IMR-90 (cell line): ENCODE results near the gene PIAS2. TPM values are rescaled to one million over a fixed set of nuclear protein-coding genes. Genes with fewer than 3 reads are reported as not detected.

Experiments
- ATAC-seq: fragments of 200-7000 bp; cut with Tn5 transposase; 2 replicates; pipeline ENCODE4 v1.9.1; 2020; ENCODE audit warnings: low read depth, mild to moderate bottlenecking, moderate library complexity
- BruUV-seq: library from RNA; stranded (reverse); fragments of 400-500 nt; replicated peaks from 2 replicates; lab custom pipeline; 2021; lab: Mats Ljungman, UMichigan
- CTCF ChIA-PET: fragments of 300-600 bp; formaldehyde crosslinking; extraction: SDS; loops from one replicate; lab custom pipeline; 2021; ENCODE audit warnings: antibody characterized with exemption; lab: Yijun Ruan, JAX
- POLR2A ChIA-PET: fragments of 300-600 bp; sonication (Branson Sonifier 250); formaldehyde crosslinking; loops from one replicate; lab custom pipeline; 2022; ENCODE audit warnings: antibody characterized with exemption; ENCODE audit not compliant: unreplicated experiment; lab: Charles Lee
- DNase-seq: peaks from one replicate; pipeline ENCODE4 v3.0.0; 2013
- H2AFZ ChIP-seq: replicated peaks from 2 replicates; pipeline ENCODE3; 2013; ENCODE audit warnings: low read length, mild to moderate bottlenecking; ENCODE audit not compliant: poor library complexity
- H2AK5ac ChIP-seq: 2 replicates; pipeline ENCODE4 v1.6.1; 2013; ENCODE audit warnings: low read depth, low read length, inconsistent platforms
- H2AK9ac ChIP-seq: replicated peaks from 2 replicates; pipeline ENCODE3; 2013; ENCODE audit warnings: mild to moderate bottlenecking, low read depth, low read length, moderate library complexity; ENCODE audit not compliant: poor library complexity
- H2BK120ac ChIP-seq: 2 replicates; pipeline ENCODE4 v1.6.1; 2013; ENCODE audit warnings: low read depth, low read length, inconsistent platforms
- H2BK15ac ChIP-seq: 3 replicates; pipeline ENCODE4 v1.6.1; 2013; ENCODE audit warnings: low read depth, low read length, inconsistent platforms
- H2BK20ac ChIP-seq: 2 replicates; pipeline ENCODE4 v1.6.1; 2013; ENCODE audit warnings: low read depth, mild to moderate bottlenecking, inconsistent platforms, low read length, moderate library complexity
- H2BK5ac ChIP-seq: 2 replicates; pipeline ENCODE4 v1.6.1; 2013; ENCODE audit warnings: mild to moderate bottlenecking, low read depth, low read length, inconsistent platforms; ENCODE audit not compliant: poor library complexity, severe bottlenecking
- H3K14ac ChIP-seq: replicated peaks from 2 replicates; pipeline ENCODE4 v1.6.1; 2013; ENCODE audit warnings: low read depth, low read length, inconsistent platforms
- H3K18ac ChIP-seq: 2 replicates; pipeline ENCODE4 v1.6.1; 2013; ENCODE audit warnings: low read depth, low read length, control low read depth
- H3K23ac ChIP-seq: 2 replicates; pipeline ENCODE4 v1.6.1; 2013; ENCODE audit warnings: low read depth, low read length, inconsistent platforms
- H3K27ac ChIP-seq: 2 replicates; pipeline ENCODE4 v1.5.1; 2013; ENCODE audit warnings: mild to moderate bottlenecking, control low read depth, low read length; ENCODE audit not compliant: insufficient read depth
- H3K27me3 ChIP-seq: 2 replicates; pipeline ENCODE4 v1.6.1; 2013; ENCODE audit warnings: low read length; ENCODE audit not compliant: control insufficient read depth, insufficient read depth
- H3K36me3 ChIP-seq: 2 replicates; pipeline ENCODE4 v1.6.1; 2013; ENCODE audit warnings: low read length, mixed read lengths; ENCODE audit not compliant: control insufficient read depth, insufficient read depth
- H3K4ac ChIP-seq: 2 replicates; pipeline ENCODE4 v1.6.1; 2013; ENCODE audit warnings: low read depth, low read length, inconsistent platforms
- H3K4me1 ChIP-seq: 2 replicates; pipeline ENCODE4 v1.6.1; 2013; ENCODE audit warnings: low read length, mixed read lengths; ENCODE audit not compliant: control insufficient read depth, insufficient read depth
- H3K4me2 ChIP-seq: 2 replicates; pipeline ENCODE4 v1.6.1; 2013; ENCODE audit warnings: low read depth, mild to moderate bottlenecking, control low read depth, low read length, moderate library complexity
- H3K4me3 ChIP-seq: 2 replicates; pipeline ENCODE4 v1.5.1; 2013; ENCODE audit warnings: low read depth, mild to moderate bottlenecking, control low read depth, low read length, moderate library complexity; ENCODE audit not compliant: insufficient read depth
- H3K56ac ChIP-seq: 2 replicates; pipeline ENCODE4 v1.6.1; 2013; ENCODE audit warnings: low read length, inconsistent platforms; ENCODE audit not compliant: insufficient read depth; ENCODE audit errors: extremely low read depth
- H3K79me1 ChIP-seq, 2 experiments: 2 replicates each; pipeline ENCODE4 v1.6.1; 2013; ENCODE audit warnings: low read length in 2 of 2, inconsistent platforms in 1 of 2, low read depth in 1 of 2
- H3K9ac ChIP-seq: 2 replicates; pipeline ENCODE4 v1.6.1; 2013; ENCODE audit warnings: low read depth, low read length, control low read depth
- H3K9me1 ChIP-seq: 2 replicates; pipeline ENCODE4 v1.6.1; 2013; ENCODE audit warnings: low read length, inconsistent platforms; ENCODE audit not compliant: insufficient read depth
- H3K9me3 ChIP-seq: 2 replicates; pipeline ENCODE4 v1.6.1; 2013; ENCODE audit warnings: low read length; ENCODE audit not compliant: control insufficient read depth, insufficient read depth
- H4K20me1 ChIP-seq: 2 replicates; pipeline ENCODE4 v1.6.1; 2013; ENCODE audit warnings: low read length, inconsistent platforms; ENCODE audit not compliant: insufficient read depth
- H4K5ac ChIP-seq: 2 replicates; pipeline ENCODE4 v1.6.1; 2013; ENCODE audit warnings: mild to moderate bottlenecking, low read depth, low read length, control low read depth
- H4K8ac ChIP-seq, 2 experiments: 2 replicates each; pipeline ENCODE4 v1.6.1; 2013; ENCODE audit warnings: low read depth in 2 of 2, low read length in 2 of 2, control low read depth in 1 of 2, inconsistent platforms in 1 of 2
- H4K91ac ChIP-seq: 2 replicates; pipeline ENCODE4 v1.6.1; 2013; ENCODE audit warnings: low read depth, low read length, inconsistent platforms; ENCODE audit not compliant: insufficient read depth
- BHLHE40 ChIP-seq: fragments of 150-350 bp; IDR thresholded peaks from 2 replicates; pipeline ENCODE4 v1.6.1; 2016; ENCODE audit warnings: mild to moderate bottlenecking, low read depth, low read length
- CHD1 ChIP-seq: IDR thresholded peaks from 2 replicates; pipeline ENCODE4 v1.6.1; 2012; ENCODE audit warnings: low read depth, low read length, improper control_type of control experiment
- FOS ChIP-seq: fragments of 150-350 bp; IDR thresholded peaks from 2 replicates; pipeline ENCODE4 v1.6.1; 2016; ENCODE audit warnings: low read depth, low read length
- MAFK ChIP-seq: IDR thresholded peaks from 2 replicates; pipeline ENCODE4 v1.6.1; 2012; ENCODE audit warnings: low read depth, low read length, improper control_type of control experiment
- MXI1 ChIP-seq: IDR thresholded peaks from 2 replicates; pipeline ENCODE4 v1.6.1; 2012; ENCODE audit warnings: low read depth, mild to moderate bottlenecking, low read length, moderate library complexity, borderline replicate concordance
- POLR2A ChIP-seq: IDR thresholded peaks from 2 replicates; pipeline ENCODE4 v1.6.1; 2012; ENCODE audit warnings: mild to moderate bottlenecking, low read depth, low read length
- RCOR1 ChIP-seq: IDR thresholded peaks from 2 replicates; pipeline ENCODE4 v1.6.1; 2012; ENCODE audit warnings: mild to moderate bottlenecking, low read length, improper control_type of control experiment; ENCODE audit not compliant: insufficient replicate concordance
- RFX5 ChIP-seq: IDR thresholded peaks from 2 replicates; pipeline ENCODE4 v1.8.0; 2012; ENCODE audit warnings: low read depth, mild to moderate bottlenecking, low read length, moderate library complexity
- SMC3 ChIP-seq: fragments of 150-350 bp; IDR thresholded peaks from 2 replicates; pipeline ENCODE4 v1.6.1; 2016; ENCODE audit warnings: low read depth, mild to moderate bottlenecking, antibody characterized with exemption, low read length, moderate library complexity
- WGBS, 2 experiments: methylation state at CpG; one replicate each; pipeline versions ENCODE4 v1.1.5 to v1.1.7; 2013; ENCODE audit warnings: missing lambda C conversion rate in 2 of 2; ENCODE audit not compliant: insufficient read length in 1 of 2; ENCODE audit errors: extremely low coverage in 2 of 2; 5-methylcytosine and 5-hydroxymethylcytosine counted together
- dilution Hi-C: fragments of 300-500 bp; cut with HindIII; formaldehyde crosslinking; loops from one replicate; pipeline ENCODE4 v1.14.3; 2018; ENCODE audit warnings: low sequenced_read_pairs; ENCODE audit not compliant: unreplicated experiment
- in situ Hi-C: fragments of 300-500 bp; cut with MboI; formaldehyde crosslinking; loops from 3 replicates; pipeline ENCODE4 v1.14.3; 2019; ENCODE audit warnings: low sequenced_read_pairs, inconsistent platforms, mixed read lengths
- intact Hi-C: fragments of 100-400 bp; cut with micrococcal nuclease; formaldehyde crosslinking; loops from 2 replicates; pipeline ENCODE4 v1.10.0; 2022
- polyA plus RNA-seq, 3 experiments: library from polyadenylated mRNA; depleted of rRNA; stranded (reverse); fragments of >200 nt; gene quantifications; 2 replicates each; pipeline ENCODE4 v1.2.3, GENCODE V29; 2012; ENCODE audit warnings: low replicate concordance in 1 of 3
- total RNA-seq: library from RNA; depleted of rRNA; stranded (reverse); fragments of >200 nt; gene quantifications from 2 replicates; pipeline ENCODE4 v1.2.3, GENCODE V29; 2012
- TF ChIP-seq, protein P1 (sequence below): fragments of 150-350 bp; IDR thresholded peaks from 2 replicates; pipeline ENCODE4 v1.6.1; 2017; ENCODE audit warnings: mild to moderate bottlenecking, antibody characterized with exemption, low read length, low read depth
- TF ChIP-seq, protein P2 (sequence below): fragments of 150-350 bp; IDR thresholded peaks from 2 replicates; pipeline ENCODE4 v1.6.1; 2016; ENCODE audit warnings: low read depth, mild to moderate bottlenecking, low read length, moderate library complexity, borderline replicate concordance

The PIAS2 gene
- total and polyA plus RNA-seq, 2 of the 4 experiments (the other 2 are of a cell fraction), result 15.1 to 28.9 TPM

DNA sequence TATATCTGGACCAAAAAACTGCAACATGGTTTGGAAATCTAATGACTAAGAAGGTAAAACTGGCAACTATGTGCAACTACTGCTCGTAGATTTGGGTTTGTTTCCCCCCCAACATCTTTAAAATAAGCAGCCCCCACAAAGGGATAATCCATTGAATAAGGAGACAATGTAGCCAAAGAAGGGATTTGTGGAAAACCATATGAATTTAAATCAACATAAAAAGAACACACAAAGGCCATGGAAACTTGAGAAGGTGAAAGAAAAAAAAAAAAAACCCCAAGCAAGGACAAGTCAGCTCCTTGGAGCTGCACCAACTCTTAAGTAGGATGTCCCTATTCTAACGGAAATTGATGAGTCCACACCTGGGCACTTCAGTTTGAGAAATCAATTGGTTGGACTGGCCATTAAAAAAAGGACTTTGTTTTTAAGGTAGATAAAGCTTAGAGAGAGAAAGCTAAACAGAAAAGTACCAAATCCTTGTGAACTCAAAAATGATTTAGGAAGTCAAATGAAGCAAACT is 106.8 kb downstream of the PIAS2 start:
- Histone ChIP-seq H2BK5ac (no peak overlapping the region), H3K14ac (no peak overlapping the region), H3K4me3 (no peak overlapping the region), H3K27me3 (no peaks in the 10 kb centered on the region), H4K5ac (no peak overlapping the region), H3K36me3 (peaks cover 2% of the 10 kb centered on the region; the same call in 1 of the 2 replicates), H3K18ac (no peak overlapping the region), H3K23ac (no peak overlapping the region), H4K8ac (no peak overlapping the region), H2AK9ac (no peak overlapping the region), H4K91ac (no peak overlapping the region), H2BK20ac (no peak overlapping the region), H3K4me2 (no peak overlapping the region), H2AK5ac (no peak overlapping the region), H2BK15ac (no peak overlapping the region), H4K20me1 (no peaks in the 10 kb centered on the region), H3K9me3 (no peaks in the 10 kb centered on the region), H3K9ac (no peak overlapping the region), H3K56ac (no peak overlapping the region), H3K79me1 (no peaks in the 10 kb centered on the region), H2AFZ (no peak overlapping the region), H3K4me1 (peaks cover 4% of the 10 kb centered on the region), H2BK120ac (no peak overlapping the region), H3K9me1 (peaks cover 2% of the 10 kb centered on the region; the same call in 1 of the 2 replicates), H3K4ac (no peak overlapping the region), H3K27ac (no peak overlapping the region)
- ChIA-PET CTCF (interaction anchor here (0.5 kb wide), 1 partner anchor 83 kb away, joined by 4 read pairs; no protein-coding TSS in a partner anchor), POLR2A (no interaction called here)
- dilution Hi-C loops (no loop called here), intact Hi-C loops (no loop called here), in situ Hi-C loops (no loop called here)
- ATAC-seq (no peak), DNase-seq (no peak)
- no CpG with 5 or more reads among the region's 2 CpGs for WGBS, 2 experiments
- BruUV-seq, result no TSS peak
- no peak for TF ChIP-seq POLR2A
- TF ChIP-seq MXI1, result no peak
- TF ChIP-seq, protein P1, sequence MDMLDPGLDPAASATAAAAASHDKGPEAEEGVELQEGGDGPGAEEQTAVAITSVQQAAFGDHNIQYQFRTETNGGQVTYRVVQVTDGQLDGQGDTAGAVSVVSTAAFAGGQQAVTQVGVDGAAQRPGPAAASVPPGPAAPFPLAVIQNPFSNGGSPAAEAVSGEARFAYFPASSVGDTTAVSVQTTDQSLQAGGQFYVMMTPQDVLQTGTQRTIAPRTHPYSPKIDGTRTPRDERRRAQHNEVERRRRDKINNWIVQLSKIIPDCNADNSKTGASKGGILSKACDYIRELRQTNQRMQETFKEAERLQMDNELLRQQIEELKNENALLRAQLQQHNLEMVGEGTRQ, result no peak
- TF ChIP-seq, protein P2, sequence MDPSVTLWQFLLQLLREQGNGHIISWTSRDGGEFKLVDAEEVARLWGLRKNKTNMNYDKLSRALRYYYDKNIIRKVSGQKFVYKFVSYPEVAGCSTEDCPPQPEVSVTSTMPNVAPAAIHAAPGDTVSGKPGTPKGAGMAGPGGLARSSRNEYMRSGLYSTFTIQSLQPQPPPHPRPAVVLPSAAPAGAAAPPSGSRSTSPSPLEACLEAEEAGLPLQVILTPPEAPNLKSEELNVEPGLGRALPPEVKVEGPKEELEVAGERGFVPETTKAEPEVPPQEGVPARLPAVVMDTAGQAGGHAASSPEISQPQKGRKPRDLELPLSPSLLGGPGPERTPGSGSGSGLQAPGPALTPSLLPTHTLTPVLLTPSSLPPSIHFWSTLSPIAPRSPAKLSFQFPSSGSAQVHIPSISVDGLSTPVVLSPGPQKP, result no peak
- TF ChIP-seq FOS, result no peak
- TF ChIP-seq CHD1, result no peak
- TF ChIP-seq SMC3, result no peak
- TF ChIP-seq BHLHE40, result no peak
- no peak for TF ChIP-seq RFX5
- TF ChIP-seq RCOR1, result no peak
- TF ChIP-seq MAFK, result no peak
